Endothelial cell of umbilical vein (primary cell): Measurements from ENCODE around the gene NELFA. TPM values are rescaled to one million over a fixed set of nuclear protein-coding genes. Genes with fewer than 3 reads are reported as not detected.
"Not testable (repeated sequence)": the region's sequence is repeated elsewhere in the genome, so short reads cannot be mapped to it uniquely, and the experiment has no call there.

Experiments
- BruUV-seq: library from RNA; stranded (reverse); fragments of 400-500 nt; replicated peaks from 2 replicates; lab custom pipeline; 2021; lab: Mats Ljungman, UMichigan
- CTCF ChIA-PET: fragments of 300-600, 350-600 bp; sonication (Branson Sonifier 250); formaldehyde crosslinking; loops from one replicate; lab custom pipeline; 2021; ENCODE audit warnings: antibody characterized with exemption, inconsistent platforms; lab: Charles Lee
- POLR2A ChIA-PET: fragments of 300-600, 350-600 bp; sonication (Branson Sonifier 250); formaldehyde crosslinking; loops from one replicate; lab custom pipeline; 2021; ENCODE audit warnings: antibody characterized with exemption, inconsistent platforms; lab: Charles Lee
- DNase-seq: peaks from one replicate; pipeline ENCODE4 v3.0.0-alpha.2; 2011; ENCODE audit warnings: low read depth, low spot score
- FAIRE-seq: peaks from 2 replicates; lab custom pipeline; 2011; peaks lifted over from hg19 to GRCh38; lab: Jason Lieb, UNC
- H2AFZ ChIP-seq: 2 replicates; pipeline ENCODE4 v1.6.0; 2012; ENCODE audit warnings: low read depth, low read length, control low read depth, inconsistent platforms
- H3K27ac ChIP-seq: 2 replicates; pipeline ENCODE4 v1.5.1; 2011; ENCODE audit warnings: low read depth, mild to moderate bottlenecking, control low read depth, low read length, moderate library complexity; ENCODE audit not compliant: insufficient read depth
- H3K27me3 ChIP-seq, 2 experiments: 2 replicates each; pipeline versions ENCODE4 v1.6.0 to v1.6.1; 2011; ENCODE audit warnings: low read length in 2 of 2, mixed read lengths in 1 of 2; ENCODE audit not compliant: control insufficient read depth in 2 of 2, insufficient read depth in 2 of 2
- H3K36me3 ChIP-seq, 2 experiments: 2 replicates in 1 of 2; 3 replicates in 1 of 2; pipeline ENCODE4 v1.5.1; 2011; ENCODE audit warnings: low read length in 2 of 2, mild to moderate bottlenecking in 1 of 2, moderate library complexity in 1 of 2; ENCODE audit not compliant: control insufficient read depth in 2 of 2, insufficient read depth in 2 of 2; ENCODE audit errors: extremely low read depth in 1 of 2
- H3K4me1 ChIP-seq: 3 replicates; pipeline ENCODE4 v1.5.1; 2011; ENCODE audit warnings: mild to moderate bottlenecking, low read length; ENCODE audit not compliant: control insufficient read depth, insufficient read depth; ENCODE audit errors: extremely low read depth
- H3K4me2 ChIP-seq: 2 replicates; pipeline ENCODE4 v1.6.1; 2011; ENCODE audit warnings: low read length, control low read depth, mixed read lengths; ENCODE audit not compliant: insufficient read depth
- H3K4me3 ChIP-seq, 3 experiments: fragments of 200-600 bp in 1 of 3; sonication (generic), shearing (Covaris generic) in 1 of 3; replicated peaks in 1 of 3; 2 replicates each; pipeline ENCODE4 v1.5.1; 2011 to 2016; ENCODE audit warnings: control low read depth in 3 of 3, low read length in 3 of 3, mild to moderate bottlenecking in 2 of 3, inconsistent platforms in 1 of 3, low read depth in 1 of 3, moderate library complexity in 1 of 3; ENCODE audit not compliant: insufficient read depth in 1 of 3
- H3K79me2 ChIP-seq: 2 replicates; pipeline ENCODE4 v1.6.0; 2012; ENCODE audit warnings: low read length, inconsistent platforms; ENCODE audit not compliant: control insufficient read depth, insufficient read depth
- H3K9ac ChIP-seq: replicated peaks from 2 replicates; pipeline ENCODE3; 2011; ENCODE audit warnings: low read length, control low read depth; ENCODE audit not compliant: insufficient read depth; ENCODE audit errors: extremely low read depth
- H3K9me1 ChIP-seq: replicated peaks from 3 replicates; pipeline ENCODE4 v1.6.0; 2011; ENCODE audit warnings: mild to moderate bottlenecking, low read length; ENCODE audit not compliant: control insufficient read depth, insufficient read depth; ENCODE audit errors: extremely low read depth
- H3K9me3 ChIP-seq: replicated peaks from 2 replicates; pipeline ENCODE4 v1.5.1; 2012; ENCODE audit warnings: low read length, inconsistent platforms; ENCODE audit not compliant: control insufficient read depth, insufficient read depth
- H4K20me1 ChIP-seq: replicated peaks from 2 replicates; pipeline ENCODE3; 2011; ENCODE audit warnings: mild to moderate bottlenecking, low read length; ENCODE audit not compliant: control insufficient read depth, insufficient read depth; ENCODE audit errors: extremely low read depth
- FOS ChIP-seq: IDR thresholded peaks from 2 replicates; pipeline ENCODE4 v1.6.1; 2011; ENCODE audit warnings: mild to moderate bottlenecking, low read length, moderate library complexity, borderline replicate concordance; ENCODE audit not compliant: insufficient read depth
- POLR2A ChIP-seq: IDR thresholded peaks from 2 replicates; pipeline ENCODE4 v1.6.1; 2012; ENCODE audit warnings: low read depth, mild to moderate bottlenecking, control low read depth, low read length
- POLR2AphosphoS5 ChIP-seq: IDR thresholded peaks from 2 replicates; pipeline ENCODE4 v1.6.1; 2012; ENCODE audit warnings: low read depth, mild to moderate bottlenecking, control low read depth, low read length, moderate library complexity; ENCODE audit not compliant: insufficient read depth
- dilution Hi-C: fragments of 300-500 bp; cut with MboI; formaldehyde crosslinking; loops from one replicate; pipeline ENCODE4 v1.15.0; 2019; ENCODE audit warnings: low sequenced_read_pairs; ENCODE audit not compliant: extremely low pct_ligation_motif_present
- intact Hi-C: fragments of 100-400 bp; cut with micrococcal nuclease; formaldehyde crosslinking; loops from one replicate; pipeline ENCODE4 v1.10.0; 2022
- polyA plus RNA-seq, 4 experiments: library from polyadenylated mRNA; depleted of rRNA in 3 of 4; stranded (reverse) in 3 of 4; unstranded in 1 of 4; fragments of >200 nt; gene quantifications; 2 replicates each; pipeline versions ENCODE4 v1.2.1 to v1.2.3, GENCODE V29; 2011 to 2012; ENCODE audit warnings: missing spikeins in 1 of 4
- total RNA-seq: library from RNA; stranded (reverse); gene quantifications from 2 replicates; pipeline ENCODE4 v1.2.3, GENCODE V29; 2021

The NELFA gene
- total and polyA plus RNA-seq, 2 donors (not counting 3 experiments of a cell fraction or from before 2014, with no cell fraction given), result 22.8 to 30.3 TPM

DNA sequence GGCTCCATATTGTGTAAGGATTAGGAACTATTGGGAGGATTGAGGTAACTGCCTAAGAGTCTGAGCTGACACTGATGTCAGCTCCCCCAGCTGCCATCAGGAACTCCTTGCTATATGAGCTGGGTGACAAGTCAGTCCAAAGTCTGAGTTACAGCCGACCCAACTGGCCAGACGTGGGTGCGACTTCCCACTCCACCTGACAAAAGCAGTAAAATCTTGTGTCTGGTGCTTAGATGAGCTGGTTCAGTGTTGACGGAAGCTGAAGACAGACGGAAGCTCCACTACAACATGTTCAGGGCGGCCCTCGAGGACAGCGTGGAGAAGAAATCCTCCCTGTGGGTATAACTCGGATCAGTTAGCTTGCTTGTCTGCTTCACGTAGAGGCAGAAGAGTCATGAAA, 27.6 kb upstream of the NELFA start:
- peaks cover 9 to 11% of the 10 kb centered on the region in 2 experiments for H3K27me3 ChIP-seq
- ChIA-PET CTCF (no interaction called here), POLR2A (no interaction called here)
- FAIRE-seq (no peak), DNase-seq (no peak)
- no peaks in the 10 kb centered on the region for H3K9me3 ChIP-seq
- no peaks in the 10 kb centered on the region for H3K4me1 ChIP-seq
- no peak overlapping the region for H3K9ac ChIP-seq
- no peaks in the 10 kb centered on the region for H3K36me3 ChIP-seq
- no peak overlapping the region for H3K4me3 ChIP-seq
- H4K20me1 ChIP-seq, result no peaks in the 10 kb centered on the region
- dilution Hi-C loops, result no loop called here
- TF ChIP-seq FOS (no peak), POLR2AphosphoS5 (no peak), POLR2A (no peak)
- no peaks in the 10 kb centered on the region for H3K79me2 ChIP-seq
- intact Hi-C loops, result no loop called here
- H3K4me2 ChIP-seq, result no peak overlapping the region
- BruUV-seq, result no TSS peak
- no peak overlapping the region for H2AFZ ChIP-seq
- no peak overlapping the region for H3K27ac ChIP-seq
- no peaks in the 10 kb centered on the region for H3K9me1 ChIP-seq

- H3K4me2 ChIP-seq, FAIRE-seq, H3K9me3 ChIP-seq, H2AFZ ChIP-seq, H3K4me1 ChIP-seq, DNase-seq, H3K79me2 ChIP-seq, H3K9ac ChIP-seq, H3K36me3 ChIP-seq, CTCF ChIA-PET, intact Hi-C loops, H3K4me3 ChIP-seq, dilution Hi-C loops, H4K20me1 ChIP-seq, H3K27me3 ChIP-seq, POLR2A ChIA-PET, BruUV-seq, H3K9me1 ChIP-seq, H3K27ac ChIP-seq: not testable (repeated sequence)
These were observed 22.4 kb upstream of the NELFA start for GRCh38 chr4:2031161-2031560.

GRCh38 chr4:2027120-2027519, 18.3 kb upstream of the NELFA start:
- H3K27me3 ChIP-seq, BruUV-seq, CTCF ChIA-PET, intact Hi-C loops, dilution Hi-C loops, H3K9ac ChIP-seq, H3K36me3 ChIP-seq, FAIRE-seq, H3K4me2 ChIP-seq, POLR2A ChIA-PET, DNase-seq, H3K4me3 ChIP-seq, H3K9me1 ChIP-seq, H3K4me1 ChIP-seq, H3K79me2 ChIP-seq, H4K20me1 ChIP-seq, H3K9me3 ChIP-seq, H3K27ac ChIP-seq, H2AFZ ChIP-seq: not testable (repeated sequence)
